Sigmoid colon (tissue), 7 donors: ENCODE data around the gene USP17L30. TPM values are rescaled to one million over a fixed set of nuclear protein-coding genes. Genes with fewer than 3 reads are reported as not detected.
"Not testable (repeated sequence)": the region's sequence is repeated elsewhere in the genome, so short reads cannot be mapped to it uniquely, and the experiment has no call there.

ENCODE experiments used
- DNase-seq: peaks from one replicate; pipeline ENCODE4 v3.0.0-alpha.2; 2019
- H3K27ac ChIP-seq, 4 donors: fragments of 200-600 bp; sonication (generic); one replicate each; pipeline ENCODE4 v1.5.1; 2016 to 2019; ENCODE audit warnings: mild to moderate bottlenecking in 1 of 4
- H3K27me3 ChIP-seq, 3 donors: fragments of 200-600 bp; sonication (generic); one replicate each; pipeline ENCODE4 v1.5.1; 2019; ENCODE audit warnings: mild to moderate bottlenecking in 1 of 3
- H3K36me3 ChIP-seq, 4 donors: fragments of 200-600 bp; sonication (generic); one replicate each; pipeline ENCODE4 v1.5.1; 2016 to 2019
- H3K4me1 ChIP-seq, 4 donors: fragments of 200-600 bp; sonication (generic); one replicate each; pipeline ENCODE4 v1.5.1; 2017 to 2019
- H3K4me3 ChIP-seq, 4 donors: fragments of 200-600 bp; sonication (generic); one replicate each; pipeline ENCODE4 v1.5.1; 2017 to 2019; ENCODE audit warnings: mild to moderate bottlenecking in 2 of 4, moderate library complexity in 1 of 4
- H3K9me3 ChIP-seq, 4 donors: fragments of 200-600 bp in 3 of 4; sonication (generic) in 3 of 4; one replicate each; pipeline versions ENCODE4 v1.5.1 to v1.6.1; 2013 to 2019
- WGBS, 2 donors: extraction: QIAGEN DNeasy Blood & Tissue Kit; methylation state at CpG; one replicate each; pipeline ENCODE4 v1.1.7; 2013; 5-methylcytosine and 5-hydroxymethylcytosine counted together
- intact Hi-C: fragments of 100-400 bp; cut with DNase I; formaldehyde crosslinking; loops from one replicate; pipeline ENCODE4 v1.15.1; 2023
- polyA plus RNA-seq, 3 donors: library from polyadenylated mRNA; stranded (reverse); fragments of 200-250 nt; gene quantifications; one replicate each; pipeline ENCODE4 v1.2.3, GENCODE V29; 2013
- total RNA-seq, 4 donors: library from RNA; depleted of rRNA; stranded (reverse); fragments of >200 nt; gene quantifications; one replicate each; pipeline ENCODE4 v1.1.0, GENCODE V29; 2016
- donor health status: healthy with polysubstance abuse.
- donor health status: Bipolar disorder and iron deficiency.
- donor health status: healthy.

Gene USP17L30
- total RNA-seq (not detected), polyA plus RNA-seq (not detected)

- H3K36me3 ChIP-seq, H3K4me3 ChIP-seq, H3K4me1 ChIP-seq, H3K9me3 ChIP-seq, H3K27ac ChIP-seq, intact Hi-C loops, H3K27me3 ChIP-seq, DNase-seq: not testable (repeated sequence)
- no CpG with 5 or more reads among the region's 15 CpGs for WGBS, 2 donors
These were observed at the start of gene USP17L30 for GRCh38 chr4:9362829-9363228. Gene USP17L30 (plus strand): TSS chr4:9363129. CDS start chr4:9363129, 0 bp downstream.

GRCh38 chr4:9324191-9324590 lies 38.7 kb upstream of the USP17L30 start:
- H3K4me3 ChIP-seq, H3K9me3 ChIP-seq, DNase-seq, H3K27ac ChIP-seq, H3K27me3 ChIP-seq, H3K4me1 ChIP-seq, H3K36me3 ChIP-seq, intact Hi-C loops: not testable (repeated sequence)
- 88 to 90% methylated on average over 1 of the region's 13 CpGs for WGBS, 2 donors

- H3K27ac ChIP-seq, DNase-seq, H3K27me3 ChIP-seq, H3K4me1 ChIP-seq, H3K36me3 ChIP-seq, H3K9me3 ChIP-seq, intact Hi-C loops, H3K4me3 ChIP-seq: not testable (repeated sequence)
- no CpG with 5 or more reads among the region's 15 CpGs for WGBS, 2 donors
These were observed 38.1 kb upstream of the USP17L30 start, which contains the start of gene USP17L24 for GRCh38 chr4:9324865-9325264. Gene USP17L24 (plus strand): TSS chr4:9325165. CDS start chr4:9325165, 0 bp downstream.

- H3K9me3 ChIP-seq, H3K27ac ChIP-seq, H3K36me3 ChIP-seq, H3K27me3 ChIP-seq, intact Hi-C loops, H3K4me3 ChIP-seq, H3K4me1 ChIP-seq, DNase-seq: not testable (repeated sequence)
- WGBS, 2 donors = no CpG with 5 or more reads among the region's 15 CpGs
These were observed 33.3 kb upstream of the USP17L30 start, which contains the start of gene USP17L25 for GRCh38 chr4:9329611-9330010. Gene USP17L25 (plus strand): TSS chr4:9329911. CDS start chr4:9329911, 0 bp downstream.

- 96% methylated on average over 9 of the region's 15 CpGs; no CpG with 5 or more reads in 1 of the 2 donors for WGBS, 2 donors
- H3K27me3 ChIP-seq, H3K36me3 ChIP-seq, H3K4me3 ChIP-seq, H3K27ac ChIP-seq, intact Hi-C loops, H3K4me1 ChIP-seq, H3K9me3 ChIP-seq, DNase-seq: not testable (repeated sequence)
These were observed 28.6 kb upstream of the USP17L30 start, which contains the start of gene USP17L26 for GRCh38 chr4:9334358-9334757. Gene USP17L26 (plus strand): TSS chr4:9334658. CDS start chr4:9334658, 0 bp downstream.

- H3K9me3 ChIP-seq, H3K4me1 ChIP-seq, intact Hi-C loops, DNase-seq, H3K36me3 ChIP-seq, H3K27ac ChIP-seq, H3K4me3 ChIP-seq, H3K27me3 ChIP-seq: not testable (repeated sequence)
- WGBS, 2 donors = no CpG with 5 or more reads among the region's 15 CpGs
These were observed 23.8 kb upstream of the USP17L30 start, which contains the start of gene USP17L5 for GRCh38 chr4:9339103-9339502. Gene USP17L5 (plus strand): TSS chr4:9339403. CDS start chr4:9339403, 0 bp downstream.

GRCh38 chr4:9343848-9344247 lies 19.1 kb upstream of the USP17L30 start, which contains the start of gene USP17L27:
Gene USP17L27 (plus strand): TSS chr4:9344148. CDS start chr4:9344148, 0 bp downstream.
- DNase-seq, H3K27me3 ChIP-seq, H3K9me3 ChIP-seq, H3K4me3 ChIP-seq, intact Hi-C loops, H3K4me1 ChIP-seq, H3K36me3 ChIP-seq, H3K27ac ChIP-seq: not testable (repeated sequence)
- no CpG with 5 or more reads among the region's 15 CpGs for WGBS, 2 donors

- H3K4me1 ChIP-seq, H3K27me3 ChIP-seq, DNase-seq, H3K4me3 ChIP-seq, H3K9me3 ChIP-seq, H3K27ac ChIP-seq, H3K36me3 ChIP-seq, intact Hi-C loops: not testable (repeated sequence)
- WGBS, 2 donors = no CpG with 5 or more reads among the region's 15 CpGs
These were observed 14.3 kb upstream of the USP17L30 start, which contains the start of gene USP17L28 for GRCh38 chr4:9348593-9348992. Gene USP17L28 (plus strand): TSS chr4:9348893. CDS start chr4:9348893, 0 bp downstream.

- H3K4me3 ChIP-seq, H3K27me3 ChIP-seq, H3K4me1 ChIP-seq, intact Hi-C loops, H3K9me3 ChIP-seq, H3K36me3 ChIP-seq, DNase-seq, H3K27ac ChIP-seq: not testable (repeated sequence)
- 92 to 95% methylated on average over 13 of the region's 18 CpGs for WGBS, 2 donors
These were observed 12.1 kb upstream of the USP17L30 start for GRCh38 chr4:9350866-9351265.

GRCh38 chr4:9353338-9353737 lies 9.6 kb upstream of the USP17L30 start, which contains the start of gene USP17L29:
Gene USP17L29 (plus strand): TSS chr4:9353638. CDS start chr4:9353638, 0 bp downstream.
- H3K9me3 ChIP-seq, intact Hi-C loops: not testable (repeated sequence)

GRCh38 chr4:9379881-9380280 lies 17.0 kb downstream of the USP17L30 start:
- H3K4me3 ChIP-seq, H3K27ac ChIP-seq, H3K27me3 ChIP-seq, H3K36me3 ChIP-seq, DNase-seq, intact Hi-C loops, H3K4me1 ChIP-seq, H3K9me3 ChIP-seq: not testable (repeated sequence)
- WGBS, 2 donors = 49 to 87% methylated on average over 1 of the region's 1 CpG

More at GRCh38 chr4:9353338-9353737, 9.6 kb upstream of the USP17L30 start, which contains the start of gene USP17L29:
- H3K27me3 ChIP-seq, H3K36me3 ChIP-seq, H3K27ac ChIP-seq, DNase-seq, H3K4me3 ChIP-seq, H3K4me1 ChIP-seq: not testable (repeated sequence)
- WGBS, 2 donors = no CpG with 5 or more reads among the region's 15 CpGs
